GM12878 (cell line): Measurements from ENCODE around the gene DYRK1B. TPM values are rescaled to one million over a fixed set of nuclear protein-coding genes. Genes with fewer than 3 reads are reported as not detected.

ENCODE experiments used
- ATAC-seq: fragments of 200-7000 bp; cut with Tn5 transposase; 3 replicates; pipeline ENCODE4 v1.9.1; 2020; ENCODE audit warnings: mild to moderate bottlenecking, moderate library complexity
- BruUV-seq: library from RNA; stranded (reverse); fragments of 400-500 nt; replicated peaks from 2 replicates; lab custom pipeline; 2021; lab: Mats Ljungman, UMichigan
- CTCF ChIA-PET: fragments of 300-600 bp; sonication (Branson Sonifier 250); formaldehyde crosslinking; extraction: SDS; loops from one replicate; lab custom pipeline; 2021; ENCODE audit warnings: inconsistent platforms; lab: Yijun Ruan, JAX
- POLR2A ChIA-PET: fragments of 350-600 bp; formaldehyde crosslinking; extraction: SDS; loops from one replicate; lab custom pipeline; 2021; ENCODE audit warnings: inconsistent platforms; lab: Charles Lee
- RAD21 ChIA-PET: fragments of 300-600 bp; sonication (Branson Sonifier 250); formaldehyde crosslinking; loops from one replicate; lab custom pipeline; 2023; ENCODE audit warnings: antibody characterized with exemption; ENCODE audit not compliant: unreplicated experiment; lab: Charles Lee
- SMC1A ChIA-PET: fragments of 300-600 bp; sonication (Branson Sonifier 250); formaldehyde crosslinking; loops from one replicate; lab custom pipeline; 2023; ENCODE audit not compliant: unreplicated experiment, uncharacterized antibody; lab: Charles Lee
- DNase-seq: peaks from one replicate; pipeline ENCODE4 v3.0.0-alpha.2; 2011; ENCODE audit warnings: low read depth, low spot score
- FAIRE-seq: peaks from 3 replicates; lab custom pipeline; 2011; peaks lifted over from hg19 to GRCh38; lab: Jason Lieb, UNC
- H2AFZ ChIP-seq: 2 replicates; pipeline ENCODE4 v1.6.0; 2011; ENCODE audit warnings: low read depth, low read length, control low read depth; ENCODE audit not compliant: control insufficient read depth
- H3K27ac ChIP-seq: 2 replicates; pipeline ENCODE4 v1.5.1; 2011; ENCODE audit warnings: control low read depth; ENCODE audit not compliant: control insufficient read depth, insufficient read depth
- H3K27me3 ChIP-seq, 2 experiments: replicated peaks in 1 of 2; 2 replicates each; pipeline versions ENCODE4 v1.6.0 to v1.6.1; 2011; ENCODE audit warnings: low read length in 1 of 2; ENCODE audit not compliant: control insufficient read depth in 2 of 2, insufficient read depth in 2 of 2
- H3K36me3 ChIP-seq, 2 experiments: 2 replicates each; pipeline ENCODE4 v1.5.1; 2011; ENCODE audit warnings: low read length in 1 of 2; ENCODE audit not compliant: control insufficient read depth in 2 of 2, insufficient read depth in 2 of 2
- H3K4me1 ChIP-seq: 2 replicates; pipeline ENCODE4 v1.6.1; 2011; ENCODE audit warnings: mild to moderate bottlenecking, low read length, moderate library complexity, mixed read lengths; ENCODE audit not compliant: control insufficient read depth, insufficient read depth
- H3K4me2 ChIP-seq: 2 replicates; pipeline ENCODE4 v1.6.0; 2011; ENCODE audit warnings: control low read depth; ENCODE audit not compliant: control insufficient read depth, insufficient read depth
- H3K4me3 ChIP-seq: fragments of 200-600 bp; sonication (generic); 2 replicates; pipeline ENCODE4 v1.5.1; 2016
- H3K79me2 ChIP-seq: 2 replicates; pipeline ENCODE4 v1.6.0; 2011; ENCODE audit warnings: low read length; ENCODE audit not compliant: control insufficient read depth, insufficient read depth
- H3K9ac ChIP-seq: 2 replicates; pipeline ENCODE4 v1.8.0; 2011; ENCODE audit warnings: low read length, control low read depth, mixed read lengths; ENCODE audit not compliant: control insufficient read depth, insufficient read depth
- H3K9me3 ChIP-seq: replicated peaks from 3 replicates; pipeline ENCODE4 v1.5.1; 2011; ENCODE audit warnings: mild to moderate bottlenecking, low read length; ENCODE audit not compliant: control insufficient read depth, insufficient read depth
- H4K20me1 ChIP-seq: 2 replicates; pipeline ENCODE4 v1.6.0; 2011; ENCODE audit not compliant: control insufficient read depth, insufficient read depth
- CBX5 ChIP-seq: sonication (generic); IDR thresholded peaks from 2 replicates; pipeline ENCODE4 v1.6.1; 2016; ENCODE audit warnings: low read depth, moderate library complexity, mild to moderate bottlenecking, inconsistent platforms
- CREM ChIP-seq: IDR thresholded peaks from 2 replicates; pipeline ENCODE4 v1.6.1; 2014; ENCODE audit warnings: antibody characterized with exemption, low read depth
- HDAC2 ChIP-seq: fragments of 200-600 bp; sonication (generic); IDR thresholded peaks from 2 replicates; pipeline ENCODE4 v1.6.1; 2017
- IKZF2 ChIP-seq, 2 experiments: fragments of 450-650 bp; IDR thresholded peaks; 2 replicates each; pipeline ENCODE4 v1.6.1; 2017; ENCODE audit warnings: mild to moderate bottlenecking in 2 of 2, moderate library complexity in 2 of 2
- MAX ChIP-seq: IDR thresholded peaks from 2 replicates; pipeline ENCODE4 v1.6.1; 2012; ENCODE audit warnings: low read depth, low read length, improper control_type of control experiment
- NBN ChIP-seq: fragments of 450-650 bp; IDR thresholded peaks from 2 replicates; pipeline ENCODE4 v1.6.1; 2016
- STAT3 ChIP-seq: IDR thresholded peaks from 2 replicates; pipeline ENCODE4 v1.6.1; 2011; ENCODE audit warnings: low read depth, low read length, improper control_type of control experiment
- WGBS: methylation state at CpG from one replicate; pipeline ENCODE4 v1.1.6; 2016; ENCODE audit warnings: low lambda C conversion rate; ENCODE audit not compliant: insufficient replicate concordance, insufficient coverage; ENCODE audit errors: missing lambda C conversion rate; 5-methylcytosine and 5-hydroxymethylcytosine counted together
- in situ Hi-C: fragments of 300-500 bp; cut with MboI; formaldehyde crosslinking; loops from 9 replicates; pipeline ENCODE4 v1.14.3; 2018; ENCODE audit warnings: mixed read lengths
- intact Hi-C: fragments of 100-400 bp; cut with micrococcal nuclease; formaldehyde crosslinking; loops from one replicate; pipeline ENCODE4 v1.14.2; 2022; ENCODE audit not compliant: unreplicated experiment
- polyA plus RNA-seq, 11 experiments: library from polyadenylated mRNA; depleted of rRNA in 4 of 11; unstranded in 6 of 11; stranded (reverse) in 5 of 11; fragments of >200 nt; fragmentation: Nextera tagmentation in 4 of 11; fragmentation: Illumina TruSeq in 1 of 11; extraction: Ambion mirVana in 4 of 11; extraction: Trizol in 1 of 11; gene quantifications; 1 replicate in 1 of 11; 2 replicates in 10 of 11; pipeline versions ENCODE4 v1.2.1 to v1.2.3, GENCODE V29; 2011 to 2016; ENCODE audit warnings: inconsistent platforms in 2 of 11, missing spikeins in 2 of 11, low read depth in 1 of 11
- total RNA-seq, 4 experiments: library from RNA; depleted of rRNA in 3 of 4; stranded (reverse); fragments of >200 nt in 3 of 4; fragmentation: Illumina TruSeq in 1 of 4; extraction: Trizol in 1 of 4; gene quantifications; 2 replicates each; pipeline versions ENCODE4 v1.2.1 to v1.2.3, GENCODE V29; 2013 to 2021
- TF ChIP-seq, protein P1 (sequence below), 3 experiments: IDR thresholded peaks in 2 of 3; conservative IDR thresholded peaks in 1 of 3; 2 replicates each; pipeline ENCODE4 v1.5.1; 2011; ENCODE audit warnings: low read depth in 3 of 3, low read length in 3 of 3, mild to moderate bottlenecking in 3 of 3, control low read depth in 2 of 3, moderate library complexity in 2 of 3, inconsistent platforms in 1 of 3, mixed read lengths in 1 of 3; ENCODE audit not compliant: control insufficient read depth in 2 of 3, insufficient read depth in 1 of 3; ENCODE audit errors: extremely low read depth in 1 of 3
- TF ChIP-seq, protein P2 (sequence below): IDR thresholded peaks from 2 replicates; pipeline ENCODE4 v1.6.1; 2011; ENCODE audit warnings: low read depth, mild to moderate bottlenecking, low read length, moderate library complexity, borderline replicate concordance; ENCODE audit errors: extremely low read depth

Gene DYRK1B
- total and polyA plus RNA-seq, 10 of the 15 experiments (the other 5 are each of a cell fraction or from before 2014, with no cell fraction given), result 0.07 to 10.2 (median 3.4) TPM; not detected in 1

DNA sequence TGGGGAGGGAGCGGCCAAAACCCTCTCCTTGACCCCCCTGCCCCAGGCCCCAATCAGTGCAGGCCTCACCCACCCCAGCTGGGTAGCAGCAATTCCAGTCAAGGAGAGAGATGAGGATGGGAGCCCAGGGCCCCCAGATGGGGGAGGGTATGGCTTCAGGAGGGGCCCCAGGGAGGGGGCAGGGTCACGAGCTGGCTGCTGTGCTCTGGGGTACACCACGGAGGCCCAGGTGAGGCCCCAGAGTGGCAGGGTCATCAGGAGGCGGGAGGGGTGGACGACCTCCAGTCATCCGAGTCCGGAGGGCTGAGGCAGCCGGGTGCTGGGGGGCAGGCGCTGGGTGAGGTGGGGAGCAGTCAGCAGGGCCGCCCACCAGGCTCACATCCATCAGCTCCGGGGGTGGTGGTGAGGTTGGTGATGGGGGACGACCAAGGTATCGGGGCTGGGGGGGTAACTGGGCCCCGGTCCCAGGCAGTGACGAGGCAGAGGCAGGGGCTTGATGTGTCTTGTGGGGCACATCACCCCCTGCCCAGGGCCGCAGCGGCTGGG, 8.4 kb downstream of the DYRK1B start:
- no peak overlapping the region for H2AFZ ChIP-seq
- no peaks in the 10 kb centered on the region for H4K20me1 ChIP-seq
- ChIA-PET SMC1A (no interaction called here), RAD21 (no interaction called here)
- no peaks in the 10 kb centered on the region for H3K27me3 ChIP-seq
- H3K79me2 ChIP-seq, result peaks cover 6% of the 10 kb centered on the region
- ATAC-seq, result no peak
- H3K4me3 ChIP-seq, result no peak overlapping the region
- no peak for TF ChIP-seq HDAC2
- no peak for TF ChIP-seq CBX5
- no peak for TF ChIP-seq NBN
- TF ChIP-seq, protein P1, sequence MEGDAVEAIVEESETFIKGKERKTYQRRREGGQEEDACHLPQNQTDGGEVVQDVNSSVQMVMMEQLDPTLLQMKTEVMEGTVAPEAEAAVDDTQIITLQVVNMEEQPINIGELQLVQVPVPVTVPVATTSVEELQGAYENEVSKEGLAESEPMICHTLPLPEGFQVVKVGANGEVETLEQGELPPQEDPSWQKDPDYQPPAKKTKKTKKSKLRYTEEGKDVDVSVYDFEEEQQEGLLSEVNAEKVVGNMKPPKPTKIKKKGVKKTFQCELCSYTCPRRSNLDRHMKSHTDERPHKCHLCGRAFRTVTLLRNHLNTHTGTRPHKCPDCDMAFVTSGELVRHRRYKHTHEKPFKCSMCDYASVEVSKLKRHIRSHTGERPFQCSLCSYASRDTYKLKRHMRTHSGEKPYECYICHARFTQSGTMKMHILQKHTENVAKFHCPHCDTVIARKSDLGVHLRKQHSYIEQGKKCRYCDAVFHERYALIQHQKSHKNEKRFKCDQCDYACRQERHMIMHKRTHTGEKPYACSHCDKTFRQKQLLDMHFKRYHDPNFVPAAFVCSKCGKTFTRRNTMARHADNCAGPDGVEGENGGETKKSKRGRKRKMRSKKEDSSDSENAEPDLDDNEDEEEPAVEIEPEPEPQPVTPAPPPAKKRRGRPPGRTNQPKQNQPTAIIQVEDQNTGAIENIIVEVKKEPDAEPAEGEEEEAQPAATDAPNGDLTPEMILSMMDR (IDR thresholded peaks at IDR 0.05 in 2 of 3, conservative IDR thresholded peaks at IDR 0.05 in 1 of 3; ENCODE audit: control insufficient read depth in 2 of 3, extremely low read depth in 1 of 3, insufficient read depth in 1 of 3, low read depth in 3 of 3, low read length in 3 of 3), result no peak
- TF ChIP-seq CREM, result no peak
- no peak for TF ChIP-seq IKZF2 (IDR thresholded peaks at IDR 0.05)
- no peak for TF ChIP-seq STAT3
- TF ChIP-seq, protein P2, sequence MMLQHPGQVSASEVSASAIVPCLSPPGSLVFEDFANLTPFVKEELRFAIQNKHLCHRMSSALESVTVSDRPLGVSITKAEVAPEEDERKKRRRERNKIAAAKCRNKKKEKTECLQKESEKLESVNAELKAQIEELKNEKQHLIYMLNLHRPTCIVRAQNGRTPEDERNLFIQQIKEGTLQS, result no peak
- no peak for TF ChIP-seq MAX
- TF ChIP-seq, all 136 proteins: peak for 0
- in situ Hi-C loops, result no loop called here
- intact Hi-C loops, result no loop called here
- peaks cover 13 to 16% of the 10 kb centered on the region in 2 experiments for H3K36me3 ChIP-seq
- WGBS, result 100% methylated on average over 10 of the region's 17 CpGs
- H3K9me3 ChIP-seq, result no peaks in the 10 kb centered on the region
- BruUV-seq, result no TSS peak
- POLR2A ChIA-PET, result interaction anchor here (2.1 kb wide), 1 partner anchor 8 kb away, joined by 10 read pairs; no protein-coding TSS in a partner anchor
- FAIRE-seq (no peak), DNase-seq (no peak)
- CTCF ChIA-PET, result interaction anchor here (0.7 to 1.5 kb wide), 2 partner anchors 18 to 145 kb away, joined by 3 to 4 read pairs; partner anchors contain the start of gene PSMC4
- H3K27ac ChIP-seq, result no peak overlapping the region
- H3K4me2 ChIP-seq, result no peak overlapping the region
- H3K4me1 ChIP-seq, result peaks cover 14% of the 10 kb centered on the region
- no peak overlapping the region for H3K9ac ChIP-seq
